ENCODE data around the gene AJUBA. TPM values are rescaled to one million over a fixed set of nuclear protein-coding genes. Genes with fewer than 3 reads are reported as not detected.

AJUBA gene
- total and polyA plus RNA-seq, 2 of the 8 experiments (the other 6 are each of a cell fraction or from before 2014, with no cell fraction given): 33.1 to 46.0 TPM

- TF ChIP-seq, protein P1, sequence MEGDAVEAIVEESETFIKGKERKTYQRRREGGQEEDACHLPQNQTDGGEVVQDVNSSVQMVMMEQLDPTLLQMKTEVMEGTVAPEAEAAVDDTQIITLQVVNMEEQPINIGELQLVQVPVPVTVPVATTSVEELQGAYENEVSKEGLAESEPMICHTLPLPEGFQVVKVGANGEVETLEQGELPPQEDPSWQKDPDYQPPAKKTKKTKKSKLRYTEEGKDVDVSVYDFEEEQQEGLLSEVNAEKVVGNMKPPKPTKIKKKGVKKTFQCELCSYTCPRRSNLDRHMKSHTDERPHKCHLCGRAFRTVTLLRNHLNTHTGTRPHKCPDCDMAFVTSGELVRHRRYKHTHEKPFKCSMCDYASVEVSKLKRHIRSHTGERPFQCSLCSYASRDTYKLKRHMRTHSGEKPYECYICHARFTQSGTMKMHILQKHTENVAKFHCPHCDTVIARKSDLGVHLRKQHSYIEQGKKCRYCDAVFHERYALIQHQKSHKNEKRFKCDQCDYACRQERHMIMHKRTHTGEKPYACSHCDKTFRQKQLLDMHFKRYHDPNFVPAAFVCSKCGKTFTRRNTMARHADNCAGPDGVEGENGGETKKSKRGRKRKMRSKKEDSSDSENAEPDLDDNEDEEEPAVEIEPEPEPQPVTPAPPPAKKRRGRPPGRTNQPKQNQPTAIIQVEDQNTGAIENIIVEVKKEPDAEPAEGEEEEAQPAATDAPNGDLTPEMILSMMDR (IDR thresholded peaks at IDR 0.05; ENCODE audit: control extremely low read depth in 1 of 3, insufficient read depth in 1 of 3, low read depth in 1 of 3, low read length in 3 of 3): peak; percentile 74 to 96 (median 90)
- TF ChIP-seq JUND (IDR thresholded peaks at IDR 0.05; ENCODE audit: low read length) (0 out of 2 replicates have a peak, but pooled peaks have one; percentile 10), EGR1 (IDR thresholded peaks at IDR 0.05; ENCODE audit: borderline replicate concordance, low read depth, low read length) (no peak), TBP (IDR thresholded peaks at IDR 0.05; ENCODE audit: low read depth, low read length) (no peak), EP300 (IDR thresholded peaks at IDR 0.05; ENCODE audit: borderline replicate concordance in 1 of 2, low read depth in 2 of 2, low read length in 2 of 2) (no peak), TAF1 (IDR thresholded peaks at IDR 0.05; ENCODE audit: low read depth, low read length) (no peak), SP2 (IDR thresholded peaks at IDR 0.05; ENCODE audit: low read length) (no peak), MAX (IDR thresholded peaks at IDR 0.05) (0 out of 2 replicates have a peak, but pooled peaks have one; percentile 13), CBX5 (IDR thresholded peaks at IDR 0.05; ENCODE audit: low read depth, low read length) (no peak), HDAC2 (IDR thresholded peaks at IDR 0.05; ENCODE audit: borderline replicate concordance in 1 of 2, low read depth in 2 of 2, low read length in 2 of 2) (no peak), SP4 (IDR thresholded peaks at IDR 0.05; ENCODE audit: low read length) (no peak)
Measured at GRCh38 chr14:22986508-22987054, 4.2 kb upstream of the AJUBA start (continued).
